Cardiac muscle cell (in vitro differentiated cells and primary cell): ENCODE results near the gene GORASP2. TPM values are rescaled to one million over a fixed set of nuclear protein-coding genes. Genes with fewer than 3 reads are reported as not detected.

Experiments
- DNase-seq, 2 donors: peaks; one replicate each; pipeline versions ENCODE4 v3.0.0 to v3.0.0-alpha.2; 2010 to 2017; ENCODE audit warnings: low read depth in 1 of 2, low spot score in 1 of 2
- H3K27ac ChIP-seq: fragments of 200-600 bp; sonication (generic); 2 replicates; pipeline ENCODE4 v1.5.1; 2016
- H3K27me3 ChIP-seq: fragments of 200-600 bp; sonication (generic); 2 replicates; pipeline ENCODE4 v1.6.0; 2016; ENCODE audit warnings: control low read depth
- H3K36me3 ChIP-seq: fragments of 200-600 bp; sonication (generic); 2 replicates; pipeline ENCODE4 v1.5.1; 2016; ENCODE audit warnings: control low read depth
- H3K4me1 ChIP-seq: fragments of 200-600 bp; sonication (generic); 2 replicates; pipeline ENCODE4 v1.8.1; 2017; ENCODE audit warnings: low read depth, mild to moderate bottlenecking, mixed run types
- H3K4me3 ChIP-seq: fragments of 200-600 bp; sonication (generic); 2 replicates; pipeline ENCODE4 v1.5.1; 2016; ENCODE audit warnings: mild to moderate bottlenecking
- H3K9me3 ChIP-seq: fragments of 200-600 bp; sonication (generic); 2 replicates; pipeline ENCODE4 v1.5.1; 2017; ENCODE audit warnings: low read depth, mild to moderate bottlenecking, control low read depth
- CTCF ChIP-seq: IDR thresholded peaks from 2 replicates; pipeline ENCODE4 v1.5.1; 2012; ENCODE audit warnings: low read depth, mild to moderate bottlenecking, low read length
- polyA plus RNA-seq: library from polyadenylated mRNA; unstranded; fragments of >200 nt; fragmentation: Nextera tagmentation; extraction: Ambion mirVana; gene quantifications from 2 replicates; pipeline ENCODE4 v1.2.1, GENCODE V29; 2016
- total RNA-seq: library from RNA; depleted of rRNA; stranded (reverse); fragments of >200 nt; gene quantifications from 2 replicates; pipeline ENCODE4 v1.2.3, GENCODE V29; 2016

GORASP2 gene
- total and polyA plus RNA-seq, 2 experiments from 2014 or later: 59.4 to 114 TPM

- H3K4me1 ChIP-seq: no peaks in the 10 kb centered on the region
- no peaks in the 10 kb centered on the region for H3K36me3 ChIP-seq
- no peak overlapping the region for H3K4me3 ChIP-seq
- no peak for DNase-seq
- no peak overlapping the region for H3K27ac ChIP-seq
- TF ChIP-seq CTCF: no peak
- no peaks in the 10 kb centered on the region for H3K27me3 ChIP-seq
- no peaks in the 10 kb centered on the region for H3K9me3 ChIP-seq
Measured at GRCh38 chr2:170942615-170943014, 13.6 kb downstream of the GORASP2 start.

GRCh38 chr2:170943041-170943440, 14.0 kb downstream of the GORASP2 start:
- no peak overlapping the region for H3K27ac ChIP-seq
- H3K36me3 ChIP-seq: no peaks in the 10 kb centered on the region
- H3K9me3 ChIP-seq: no peaks in the 10 kb centered on the region
- H3K27me3 ChIP-seq: no peaks in the 10 kb centered on the region
- H3K4me3 ChIP-seq: no peak overlapping the region
- no peaks in the 10 kb centered on the region for H3K4me1 ChIP-seq
- DNase-seq: no peak
- no peak for TF ChIP-seq CTCF

GRCh38 chr2:170943596-170943995, 14.5 kb downstream of the GORASP2 start:
- no peak for TF ChIP-seq CTCF
- H3K9me3 ChIP-seq: no peaks in the 10 kb centered on the region
- H3K27me3 ChIP-seq: no peaks in the 10 kb centered on the region
- H3K36me3 ChIP-seq: no peaks in the 10 kb centered on the region
- no peak overlapping the region for H3K27ac ChIP-seq
- no peaks in the 10 kb centered on the region for H3K4me1 ChIP-seq
- DNase-seq: no peak
- H3K4me3 ChIP-seq: no peak overlapping the region

GRCh38 chr2:170944545-170944944, 15.5 kb downstream of the GORASP2 start:
- no peak for DNase-seq
- H3K4me3 ChIP-seq: no peak overlapping the region
- H3K4me1 ChIP-seq: no peaks in the 10 kb centered on the region
- H3K9me3 ChIP-seq: no peaks in the 10 kb centered on the region
- no peak for TF ChIP-seq CTCF
- H3K27ac ChIP-seq: no peak overlapping the region
- no peaks in the 10 kb centered on the region for H3K27me3 ChIP-seq
- H3K36me3 ChIP-seq: peaks cover 4% of the 10 kb centered on the region

- DNase-seq: no peak
- H3K9me3 ChIP-seq: no peaks in the 10 kb centered on the region
- no peak overlapping the region for H3K4me3 ChIP-seq
- H3K27me3 ChIP-seq: no peaks in the 10 kb centered on the region
- H3K27ac ChIP-seq: no peak overlapping the region
- no peak for TF ChIP-seq CTCF
- peaks cover 48% of the 10 kb centered on the region for H3K36me3 ChIP-seq
- H3K4me1 ChIP-seq: no peaks in the 10 kb centered on the region
Measured at GRCh38 chr2:170949415-170949814, 20.4 kb downstream of the GORASP2 start.

- Histone ChIP-seq H3K36me3 (peaks cover 57% of the 10 kb centered on the region), H3K27me3 (no peaks in the 10 kb centered on the region), H3K27ac (no peak overlapping the region), H3K9me3 (no peaks in the 10 kb centered on the region), H3K4me3 (no peak overlapping the region), H3K4me1 (no peaks in the 10 kb centered on the region)
- TF ChIP-seq CTCF: no peak
- no peak for DNase-seq
Measured at GRCh38 chr2:170950221-170950761, 21.2 kb downstream of the GORASP2 start.
